Stimulated activated memory B cell treated with anti-CD40 and anti-IgM and Interleukin-4, amounts not matched to agents 10 μg/mL and 1 μg/mL and 100 μg/mL, for 72 hours (primary cell): ENCODE measurements around the gene ZDHHC23.

Experiments
- ATAC-seq: fragments of 150-1000 bp; cut with Tn5 transposase; 2 replicates; pipeline ENCODE4 v1.10.0; 2021
- H3K27ac Mint-ChIP-seq: one replicate; pipeline ENCODE4 v1.8.0; 2022; ENCODE audit warnings: mild to moderate bottlenecking, mixed read lengths
- H3K27me3 Mint-ChIP-seq: one replicate; pipeline ENCODE4 v1.8.0; 2022; ENCODE audit warnings: mixed read lengths
- H3K36me3 Mint-ChIP-seq: one replicate; pipeline ENCODE4 v1.8.0; 2022; ENCODE audit warnings: mixed read lengths
- H3K4me1 Mint-ChIP-seq: one replicate; pipeline ENCODE4 v1.8.0; 2022; ENCODE audit warnings: mixed read lengths
- H3K4me3 Mint-ChIP-seq: one replicate; pipeline ENCODE4 v1.8.0; 2022; ENCODE audit warnings: mild to moderate bottlenecking, moderate library complexity, mixed read lengths
- H3K9me3 Mint-ChIP-seq: one replicate; pipeline ENCODE4 v1.8.0; 2022; ENCODE audit warnings: mixed read lengths

ZDHHC23 gene

DNA sequence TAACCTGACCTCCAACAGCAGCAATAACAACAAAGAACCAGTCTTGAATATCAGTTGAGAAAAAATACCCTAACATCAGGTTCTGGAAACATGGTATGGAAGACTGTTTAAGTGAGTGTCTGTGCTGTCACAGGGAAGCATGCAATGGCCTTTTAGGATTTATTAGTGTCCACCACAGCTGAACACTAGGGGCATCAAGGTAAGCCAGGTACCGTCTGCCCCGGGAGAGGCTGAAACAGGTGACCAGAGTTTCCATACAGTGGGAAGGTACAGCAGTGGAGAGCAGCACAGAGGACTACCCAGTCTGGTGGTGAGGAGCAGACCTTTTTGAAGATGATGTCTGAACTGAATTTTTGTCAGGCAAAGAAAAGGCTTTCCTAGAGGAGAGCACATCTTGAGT is 18.4 kb downstream of the ZDHHC23 start:
- H3K36me3 Mint-ChIP-seq: peaks cover 27% of the 10 kb centered on the region

DNA sequence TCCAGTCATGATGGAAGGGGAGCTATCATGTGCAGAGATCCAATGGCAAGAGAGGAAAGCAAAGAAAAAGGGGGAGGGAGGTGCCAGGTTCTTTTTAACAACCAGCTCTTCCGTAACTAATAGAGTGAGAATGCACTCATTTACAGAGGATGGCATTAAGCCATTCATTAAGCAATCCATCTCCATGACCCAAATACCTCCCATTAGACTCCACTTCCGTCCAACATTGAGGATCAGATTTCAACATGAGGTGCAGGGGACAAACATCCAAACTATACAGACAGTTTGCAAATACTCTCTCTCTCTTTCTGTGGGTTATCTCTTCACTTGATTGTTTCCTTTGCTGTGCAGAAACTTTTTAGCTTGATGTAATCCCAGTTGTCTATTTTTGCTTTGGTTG is 21.2 kb downstream of the ZDHHC23 start:
- Mint-ChIP-seq H3K9me3 (peaks cover 20% of the 10 kb centered on the region), H3K27ac (no peak overlapping the region), H3K27me3 (no peaks in the 10 kb centered on the region), H3K4me3 (no peak overlapping the region), H3K4me1 (peaks cover 9% of the 10 kb centered on the region), H3K36me3 (peaks cover 53% of the 10 kb centered on the region)
- ATAC-seq: no peak

More for the DNA sequence above, 18.4 kb downstream of the ZDHHC23 start:
- Mint-ChIP-seq H3K27me3 (no peaks in the 10 kb centered on the region), H3K9me3 (no peaks in the 10 kb centered on the region), H3K4me1 (no peaks in the 10 kb centered on the region), H3K27ac (no peak overlapping the region), H3K4me3 (no peak overlapping the region)
- no peak for ATAC-seq

DNA sequence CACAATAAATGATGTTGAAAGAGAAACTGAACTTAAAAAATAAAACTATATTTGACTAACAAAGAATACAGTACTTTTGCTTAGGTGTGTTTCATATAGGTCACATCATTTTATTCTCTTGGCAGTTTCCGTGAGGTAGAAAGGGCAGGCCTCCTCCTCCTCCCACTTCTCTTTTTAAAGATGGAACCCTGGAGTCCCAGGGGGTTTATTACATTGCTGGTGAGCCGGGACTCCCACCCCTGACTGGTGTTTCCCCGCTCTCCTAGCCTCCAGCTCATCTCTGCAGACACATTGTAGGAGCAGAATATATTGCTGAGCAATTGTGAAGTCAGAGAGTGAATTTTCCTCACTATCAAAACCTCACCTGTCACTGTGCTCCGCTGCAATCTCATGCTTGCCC is 30.0 kb downstream of the ZDHHC23 start:
- no peak overlapping the region for H3K27ac Mint-ChIP-seq

GRCh38 chr3:113979916-113980315 is 32.1 kb downstream of the ZDHHC23 start:
- H3K4me1 Mint-ChIP-seq: peaks cover 56% of the 10 kb centered on the region
- H3K9me3 Mint-ChIP-seq: no peaks in the 10 kb centered on the region
- ATAC-seq: no peak
- no peak overlapping the region for H3K27ac Mint-ChIP-seq
- H3K36me3 Mint-ChIP-seq: peaks cover 58% of the 10 kb centered on the region
- no peaks in the 10 kb centered on the region for H3K27me3 Mint-ChIP-seq
- no peak overlapping the region for H3K4me3 Mint-ChIP-seq

More for the DNA sequence above, 30.0 kb downstream of the ZDHHC23 start:
- Mint-ChIP-seq H3K4me1 (peaks cover 37% of the 10 kb centered on the region), H3K27me3 (no peaks in the 10 kb centered on the region), H3K4me3 (no peak overlapping the region), H3K9me3 (peaks cover 14% of the 10 kb centered on the region), H3K36me3 (peaks cover 63% of the 10 kb centered on the region)
- peak; percentile 56 for ATAC-seq

- H3K27me3 Mint-ChIP-seq: no peaks in the 10 kb centered on the region
- peak overlapping the region; percentile 50 for H3K27ac Mint-ChIP-seq
- H3K9me3 Mint-ChIP-seq: no peaks in the 10 kb centered on the region
- no peak overlapping the region for H3K4me3 Mint-ChIP-seq
- peaks cover 58% of the 10 kb centered on the region for H3K36me3 Mint-ChIP-seq
- H3K4me1 Mint-ChIP-seq: peaks cover 71% of the 10 kb centered on the region
- ATAC-seq: peak; percentile 49
Measured at GRCh38 chr3:113981803-113982202, 34.0 kb downstream of the ZDHHC23 start.

DNA sequence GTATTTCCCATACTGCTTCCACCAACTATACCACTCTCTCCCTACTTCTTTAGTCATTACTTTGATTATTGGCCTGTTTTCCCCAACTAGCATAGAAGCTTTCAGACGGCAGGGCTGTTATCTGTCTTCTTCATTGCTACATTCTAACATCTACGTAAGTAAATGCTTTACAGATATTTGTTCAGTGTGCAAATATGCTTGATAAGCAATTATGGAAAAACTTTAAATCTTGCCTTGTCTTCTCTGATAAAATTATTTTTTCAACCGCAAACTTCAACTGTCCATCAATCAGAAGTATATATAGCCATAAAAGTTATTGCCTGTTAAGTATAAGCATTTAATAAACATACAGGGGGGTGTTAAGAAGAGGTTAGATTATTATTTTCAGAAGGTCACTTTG is 35.7 kb downstream of the ZDHHC23 start:
- no peak for ATAC-seq
- H3K27ac Mint-ChIP-seq: no peak overlapping the region

GRCh38 chr3:113985541-113985940 is 37.7 kb downstream of the ZDHHC23 start:
- peak overlapping the region; percentile 91 for H3K27ac Mint-ChIP-seq
- peaks cover 51% of the 10 kb centered on the region for H3K36me3 Mint-ChIP-seq
- ATAC-seq: peak; percentile 95
- peak overlapping the region; percentile 62 for H3K4me3 Mint-ChIP-seq
- H3K9me3 Mint-ChIP-seq: no peaks in the 10 kb centered on the region
- no peaks in the 10 kb centered on the region for H3K27me3 Mint-ChIP-seq
- H3K4me1 Mint-ChIP-seq: peaks cover 59% of the 10 kb centered on the region

More for the DNA sequence above, 35.7 kb downstream of the ZDHHC23 start:
- H3K36me3 Mint-ChIP-seq: peaks cover 50% of the 10 kb centered on the region
- no peaks in the 10 kb centered on the region for H3K9me3 Mint-ChIP-seq
- H3K4me3 Mint-ChIP-seq: no peak overlapping the region
- H3K4me1 Mint-ChIP-seq: peaks cover 59% of the 10 kb centered on the region
- H3K27me3 Mint-ChIP-seq: no peaks in the 10 kb centered on the region

DNA sequence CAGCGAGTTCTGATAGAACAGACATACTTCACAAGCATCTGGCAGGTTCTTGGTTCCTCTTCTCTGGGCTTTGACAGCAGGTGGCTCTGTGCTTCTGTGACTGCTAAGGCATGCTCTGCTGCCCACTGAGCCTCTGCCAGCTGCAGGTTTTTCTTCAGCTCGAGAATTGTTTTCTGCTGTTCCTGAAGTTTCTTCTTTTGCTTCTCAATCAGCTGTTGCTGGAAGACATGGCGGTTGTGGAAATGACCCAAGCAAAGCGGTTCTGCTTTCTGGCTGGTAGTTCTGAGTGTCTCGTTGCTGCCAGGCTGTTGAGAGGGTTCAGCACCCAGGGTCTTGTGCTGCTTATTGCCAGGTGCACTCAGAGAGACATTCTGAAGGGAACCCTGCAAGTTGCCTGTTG is 57.7 kb downstream of the ZDHHC23 start:
- peak; percentile 100 for ATAC-seq
- Mint-ChIP-seq H3K4me1 (peaks cover 24% of the 10 kb centered on the region), H3K9me3 (no peaks in the 10 kb centered on the region), H3K27me3 (no peaks in the 10 kb centered on the region), H3K4me3 (peak overlapping the region; percentile 50), H3K27ac (peak overlapping the region; percentile 83), H3K36me3 (peaks cover 14% of the 10 kb centered on the region)

GRCh38 chr3:114011059-114011797 is 63.4 kb downstream of the ZDHHC23 start:
- Mint-ChIP-seq H3K4me3 (peak overlapping the region; percentile 26), H3K27me3 (no peaks in the 10 kb centered on the region), H3K4me1 (peaks cover 20% of the 10 kb centered on the region), H3K9me3 (no peaks in the 10 kb centered on the region), H3K36me3 (peaks cover 16% of the 10 kb centered on the region), H3K27ac (peak overlapping the region; percentile 84)
- peak; percentile 79 for ATAC-seq
